ENCODE data around the gene VAMP5. TPM values are rescaled to one million over a fixed set of nuclear protein-coding genes. Genes with fewer than 3 reads are reported as not detected.
A peak's percentile ranks its signal among the peaks of the same experiment; 100 is the strongest.
"Not testable (repeated sequence)": the region's sequence is repeated elsewhere in the genome, so short reads cannot be mapped to it uniquely, and the experiment has no call there.

Gene VAMP5
- total and polyA plus RNA-seq, 9 of the 15 experiments (the other 6 are each of a cell fraction or from before 2014, with no cell fraction given), result 0.54 to 1.9 (median 1.5) TPM; not detected in 2

DNA sequence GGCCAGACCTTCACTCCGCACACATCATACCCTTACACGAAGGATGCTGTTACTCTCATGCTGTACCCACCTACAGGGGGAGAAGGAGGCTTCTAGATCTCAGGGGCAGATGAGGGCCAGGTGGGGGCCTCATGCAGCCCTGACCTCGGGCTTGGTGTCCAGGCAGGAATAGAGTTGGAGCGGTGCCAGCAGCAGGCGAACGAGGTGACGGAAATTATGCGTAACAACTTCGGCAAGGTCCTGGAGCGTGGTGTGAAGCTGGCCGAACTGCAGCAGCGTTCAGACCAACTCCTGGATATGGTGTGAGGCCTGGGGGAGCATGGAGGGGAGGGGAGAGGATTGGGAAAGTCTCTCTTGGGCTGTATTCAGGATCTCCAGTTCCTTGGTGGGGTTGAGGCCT, 7.3 kb downstream of the VAMP5 start:
- CTCF ChIA-PET (ENCODE audit: low intra/inter-chr PET ratio), result no interaction called here
- Histone ChIP-seq H4K20me1 (replicated peaks; ENCODE audit: control insufficient read depth, insufficient read depth, low read length) (no peaks in the 10 kb centered on the region), H3K9me3 (replicated peaks; ENCODE audit: control insufficient read depth, insufficient read depth, low read depth, low read length) (no peaks in the 10 kb centered on the region), H3K27me3 (ENCODE audit: control insufficient read depth in 2 of 2, insufficient read depth in 2 of 2, low read length in 2 of 2) (no peaks in the 10 kb centered on the region), H3K79me2 (ENCODE audit: control insufficient read depth, insufficient read depth, low read length) (peaks cover 20% of the 10 kb centered on the region), H3K27ac (ENCODE audit: extremely low read depth, low read depth, low read length) (no peak overlapping the region), H3K9ac (ENCODE audit: insufficient read depth in 1 of 2, low read depth in 2 of 2, low read length in 2 of 2) (peak overlapping the region in 1 of 2 experiments; percentile 24; a peak in 1 of 4 replicates), H3K4me2 (ENCODE audit: insufficient read depth, low read length) (no peak overlapping the region), H3K4me3 (no peak overlapping the region), H3K9me1 (ENCODE audit: control insufficient read depth, insufficient read depth, low read length) (peaks cover 4% of the 10 kb centered on the region), H2AFZ (ENCODE audit: low read depth, low read length) (no peak overlapping the region), H3K4me1 (replicated peaks in 1 of 2; ENCODE audit: control insufficient read depth in 2 of 2, insufficient read depth in 2 of 2, low read length in 2 of 2) (peaks cover 27 to 35% of the 10 kb centered on the region in 2 experiments), H3K36me3 (ENCODE audit: control insufficient read depth, insufficient read depth, low read length) (peaks cover 2% of the 10 kb centered on the region; the same call in 1 of the 3 replicates)
- DNase-seq (ENCODE audit: extremely low read depth in 1 of 4, low spot score in 3 of 4) (no peak), ATAC-seq (no peak), FAIRE-seq (no peak)
- POLR2A ChIA-PET, result interaction anchor here (1.0 to 2.7 kb wide), 3 partner anchors 9 to 17 kb away, joined by 3 to 25 read pairs (median 3); partner anchors contain the start of genes TMEM150A and VAMP8
- intact Hi-C loops (cut with micrococcal nuclease), result no loop called here
- no TSS peak for BruUV-seq (replicated peaks)
- WGBS (ENCODE audit: insufficient coverage, low coverage, missing lambda C conversion rate), result 74% methylated on average over 12 of the region's 12 CpGs
- in situ Hi-C loops (cut with MboI), result no loop called here
- TF ChIP-seq PPARD (CRISPR knock-in tag; IDR thresholded peaks at IDR 0.05) (no peak), POLR2G (IDR thresholded peaks at IDR 0.05; ENCODE audit: low read depth, low read length) (0 out of 2 replicates have a peak, but pooled peaks have one; percentile 26), NFIC (IDR thresholded peaks at IDR 0.05) (peak; percentile 89), KDM5B (IDR thresholded peaks at IDR 0.05; ENCODE audit: insufficient replicate concordance, low read depth, low read length) (peak; percentile 30), ZBTB11 (CRISPR knock-in tag; IDR thresholded peaks at IDR 0.05) (no peak)
- TF ChIP-seq, protein P1, sequence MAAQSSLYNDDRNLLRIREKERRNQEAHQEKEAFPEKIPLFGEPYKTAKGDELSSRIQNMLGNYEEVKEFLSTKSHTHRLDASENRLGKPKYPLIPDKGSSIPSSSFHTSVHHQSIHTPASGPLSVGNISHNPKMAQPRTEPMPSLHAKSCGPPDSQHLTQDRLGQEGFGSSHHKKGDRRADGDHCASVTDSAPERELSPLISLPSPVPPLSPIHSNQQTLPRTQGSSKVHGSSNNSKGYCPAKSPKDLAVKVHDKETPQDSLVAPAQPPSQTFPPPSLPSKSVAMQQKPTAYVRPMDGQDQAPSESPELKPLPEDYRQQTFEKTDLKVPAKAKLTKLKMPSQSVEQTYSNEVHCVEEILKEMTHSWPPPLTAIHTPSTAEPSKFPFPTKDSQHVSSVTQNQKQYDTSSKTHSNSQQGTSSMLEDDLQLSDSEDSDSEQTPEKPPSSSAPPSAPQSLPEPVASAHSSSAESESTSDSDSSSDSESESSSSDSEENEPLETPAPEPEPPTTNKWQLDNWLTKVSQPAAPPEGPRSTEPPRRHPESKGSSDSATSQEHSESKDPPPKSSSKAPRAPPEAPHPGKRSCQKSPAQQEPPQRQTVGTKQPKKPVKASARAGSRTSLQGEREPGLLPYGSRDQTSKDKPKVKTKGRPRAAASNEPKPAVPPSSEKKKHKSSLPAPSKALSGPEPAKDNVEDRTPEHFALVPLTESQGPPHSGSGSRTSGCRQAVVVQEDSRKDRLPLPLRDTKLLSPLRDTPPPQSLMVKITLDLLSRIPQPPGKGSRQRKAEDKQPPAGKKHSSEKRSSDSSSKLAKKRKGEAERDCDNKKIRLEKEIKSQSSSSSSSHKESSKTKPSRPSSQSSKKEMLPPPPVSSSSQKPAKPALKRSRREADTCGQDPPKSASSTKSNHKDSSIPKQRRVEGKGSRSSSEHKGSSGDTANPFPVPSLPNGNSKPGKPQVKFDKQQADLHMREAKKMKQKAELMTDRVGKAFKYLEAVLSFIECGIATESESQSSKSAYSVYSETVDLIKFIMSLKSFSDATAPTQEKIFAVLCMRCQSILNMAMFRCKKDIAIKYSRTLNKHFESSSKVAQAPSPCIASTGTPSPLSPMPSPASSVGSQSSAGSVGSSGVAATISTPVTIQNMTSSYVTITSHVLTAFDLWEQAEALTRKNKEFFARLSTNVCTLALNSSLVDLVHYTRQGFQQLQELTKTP (IDR thresholded peaks at IDR 0.05; ENCODE audit: low read depth in 1 of 2, partially characterized antibody in 2 of 2), result no peak

DNA sequence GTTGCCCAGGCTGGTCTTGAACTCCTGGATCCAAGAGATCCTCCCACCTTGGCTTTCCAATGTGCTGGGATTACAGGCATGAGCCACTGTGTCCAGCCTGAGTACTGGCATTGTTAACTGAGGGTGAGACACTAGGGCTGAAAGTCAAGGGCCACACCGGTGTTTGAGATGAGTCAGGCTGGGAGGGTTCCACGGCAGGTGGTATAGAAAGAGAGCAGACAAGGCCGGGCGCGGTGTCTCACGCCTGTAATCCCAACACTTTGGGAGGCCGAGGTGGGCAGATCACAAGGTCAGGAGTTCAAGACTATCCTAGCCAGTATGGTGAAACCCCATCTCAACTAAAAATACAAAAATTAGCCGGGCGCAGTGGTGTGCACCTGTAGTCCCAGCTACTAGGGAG, 8.1 kb downstream of the VAMP5 start:
- intact Hi-C loops (cut with micrococcal nuclease); BruUV-seq (replicated peaks); H3K9me1 ChIP-seq (ENCODE audit: control insufficient read depth, insufficient read depth, low read length); DNase-seq (ENCODE audit: extremely low read depth in 1 of 4, low spot score in 3 of 4); H3K9ac ChIP-seq (ENCODE audit: insufficient read depth in 1 of 2, low read depth in 2 of 2, low read length in 2 of 2); H4K20me1 ChIP-seq (replicated peaks; ENCODE audit: control insufficient read depth, insufficient read depth, low read length); H2AFZ ChIP-seq (ENCODE audit: low read depth, low read length); in situ Hi-C loops (cut with MboI); H3K4me2 ChIP-seq (ENCODE audit: insufficient read depth, low read length); H3K27ac ChIP-seq (ENCODE audit: extremely low read depth, low read depth, low read length); H3K36me3 ChIP-seq (ENCODE audit: control insufficient read depth, insufficient read depth, low read length); H3K27me3 ChIP-seq (ENCODE audit: control insufficient read depth in 2 of 2, insufficient read depth in 2 of 2, low read length in 2 of 2); ATAC-seq; CTCF ChIA-PET (ENCODE audit: low intra/inter-chr PET ratio); FAIRE-seq; H3K9me3 ChIP-seq (replicated peaks; ENCODE audit: control insufficient read depth, insufficient read depth, low read depth, low read length); H3K4me3 ChIP-seq: not testable (repeated sequence)
- peaks cover 27% of the 10 kb centered on the region for H3K79me2 ChIP-seq (ENCODE audit: control insufficient read depth, insufficient read depth, low read length)
- H3K4me1 ChIP-seq (replicated peaks in 1 of 2; ENCODE audit: control insufficient read depth in 2 of 2, insufficient read depth in 2 of 2, low read length in 2 of 2), result peaks cover 26 to 37% of the 10 kb centered on the region in 2 experiments
- 68% methylated on average over 9 of the region's 9 CpGs for WGBS (ENCODE audit: insufficient coverage, low coverage, missing lambda C conversion rate)
- POLR2A ChIA-PET, result interaction anchor here (0.8 to 2.7 kb wide), 2 partner anchors 9 to 13 kb away, joined by 4 to 25 read pairs; partner anchors contain the start of gene TMEM150A

Data from K562 (cell line).